Caki2 (cell line): ENCODE measurements around the gene ST3GAL5. TPM values are rescaled to one million over a fixed set of nuclear protein-coding genes. Genes with fewer than 3 reads are reported as not detected.

ENCODE experiments used
- DNase-seq: peaks from one replicate; pipeline ENCODE4 v3.0.0-alpha.2; 2015; ENCODE audit warnings: low read depth
- in situ Hi-C: cut with HindIII; loops from 2 replicates; pipeline ENCODE4 v1.10.0; 2016; ENCODE audit warnings: low sequenced_read_pairs, low pct_unique_long_range_greater_than_20kb, mixed read lengths
- total RNA-seq: library from RNA; depleted of rRNA; stranded (reverse); fragments of >200 nt; shearing (Covaris generic); gene quantifications from 2 replicates; pipeline ENCODE4 v1.2.3, GENCODE V29; 2014; ENCODE audit warnings: low replicate concordance

ST3GAL5 gene
- total RNA-seq, 1 experiment from 2014 or later: 17.5 TPM

DNA sequence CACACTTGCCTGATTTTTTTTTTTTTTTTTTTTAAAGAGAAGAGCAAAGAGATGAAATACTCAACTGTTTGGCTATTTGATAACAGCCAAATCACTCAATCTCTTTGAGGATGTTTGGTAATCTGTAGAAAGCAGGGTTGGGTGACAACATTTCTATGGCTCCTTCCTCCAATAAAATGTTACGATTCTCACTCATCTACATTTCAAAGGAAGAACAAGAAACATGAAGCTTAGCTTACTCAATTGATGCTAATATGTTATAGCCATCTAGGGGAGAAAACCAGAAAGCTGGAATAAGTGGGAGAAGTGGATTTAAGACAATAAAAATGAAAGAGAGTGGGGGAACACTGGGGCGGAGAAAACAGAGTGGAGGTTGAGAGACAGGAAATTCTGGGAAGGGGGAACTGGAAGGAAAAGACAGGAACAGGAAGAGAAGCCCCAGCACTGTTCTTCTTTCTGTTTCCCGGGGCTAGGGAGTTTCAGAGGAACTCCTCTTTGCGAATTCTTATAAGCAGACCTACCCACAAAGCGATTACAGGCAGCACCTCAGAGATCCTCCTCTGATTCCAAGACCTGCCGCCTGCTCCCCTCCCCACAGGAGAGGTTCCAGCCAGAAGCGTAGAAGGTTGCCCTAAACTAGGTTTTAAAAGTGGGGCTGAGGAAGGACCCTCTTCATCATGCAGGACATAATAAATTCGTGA, 13.3 kb downstream of the ST3GAL5 start:
- DNase-seq: no peak
- in situ Hi-C loops: no loop called here

DNA sequence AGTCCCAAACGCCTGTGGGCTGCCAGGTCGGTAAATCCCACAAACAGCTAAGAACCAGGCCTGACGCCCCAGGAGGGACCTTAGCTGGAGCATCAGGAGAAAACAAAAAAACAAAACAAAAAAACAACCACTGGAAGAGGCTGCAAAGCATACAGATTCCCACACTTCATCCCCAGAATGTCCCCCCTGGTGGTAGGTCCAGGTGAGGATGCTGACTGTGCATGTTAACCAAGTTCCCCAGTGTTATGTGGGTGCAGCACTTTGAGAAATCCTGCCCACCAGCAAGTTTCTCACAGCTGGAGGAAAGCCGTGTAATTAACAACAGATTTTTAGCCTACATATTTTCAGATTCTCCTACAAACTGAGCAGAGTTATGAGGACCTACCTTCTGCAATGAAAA, 15.1 kb downstream of the ST3GAL5 start:
- DNase-seq: no peak
- in situ Hi-C loops: no loop called here

DNA sequence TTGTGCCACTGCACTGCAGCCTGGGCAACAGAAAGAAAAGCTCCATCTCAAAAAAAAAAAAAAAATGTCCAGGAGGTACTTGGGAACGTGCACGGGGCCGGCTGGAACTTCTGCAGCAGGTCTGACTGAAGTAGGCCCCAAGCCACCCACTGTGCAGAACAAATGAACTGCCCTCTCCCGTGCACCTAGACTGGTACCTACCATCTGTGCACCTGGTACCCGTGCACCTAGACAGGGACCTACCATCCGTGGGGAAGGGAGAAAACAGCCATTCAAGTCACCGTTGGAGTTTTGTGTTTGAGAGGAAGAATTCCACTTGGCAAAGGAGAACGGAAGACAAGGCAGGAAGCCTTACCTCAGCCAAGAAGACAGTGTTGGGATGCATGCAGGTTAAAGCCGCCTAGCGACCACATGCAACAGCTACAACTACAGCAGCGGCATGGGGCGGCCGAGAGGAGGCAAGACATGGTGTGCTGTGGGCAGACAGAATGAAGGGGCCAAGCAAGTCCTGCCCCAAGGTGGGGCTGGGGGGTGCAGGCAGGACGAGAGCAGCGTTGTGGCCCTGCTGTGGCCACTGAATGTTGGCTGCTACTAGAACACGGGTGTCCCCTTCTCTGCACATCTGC, 16.1 kb downstream of the ST3GAL5 start:
- DNase-seq: no peak
- in situ Hi-C loops: no loop called here

DNA sequence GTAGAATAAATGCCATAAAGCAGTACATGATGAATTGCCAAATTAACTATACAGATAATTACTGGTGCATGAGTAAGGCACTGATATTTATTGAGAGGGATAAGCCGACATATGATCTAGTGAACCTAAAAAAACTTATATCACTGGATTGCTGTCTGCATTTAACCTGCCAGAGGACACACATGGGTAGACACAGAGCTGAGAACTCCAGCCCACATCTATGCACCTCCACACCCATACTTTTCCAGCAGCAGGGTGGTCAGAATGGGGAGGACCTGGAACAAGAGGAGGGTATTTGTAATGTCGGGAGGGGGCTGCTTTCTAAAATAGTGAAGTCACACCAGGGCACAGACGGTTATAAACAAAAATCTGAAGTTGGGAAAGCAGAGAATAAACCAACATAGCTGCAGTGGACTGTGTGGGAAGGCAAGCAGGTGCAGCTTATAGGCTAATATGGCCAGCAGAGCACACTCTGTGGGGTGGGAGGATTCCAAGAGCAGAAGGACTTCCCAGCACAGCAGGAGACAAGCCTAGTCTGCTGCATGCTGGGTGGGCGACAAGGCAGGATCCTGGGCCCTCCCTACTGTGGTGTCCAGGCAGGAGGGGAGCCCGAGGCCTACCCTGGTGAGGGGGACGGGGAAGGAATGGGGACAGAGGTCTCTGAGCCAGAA, 17.2 kb downstream of the ST3GAL5 start:
- DNase-seq: no peak
- in situ Hi-C loops: no loop called here

DNA sequence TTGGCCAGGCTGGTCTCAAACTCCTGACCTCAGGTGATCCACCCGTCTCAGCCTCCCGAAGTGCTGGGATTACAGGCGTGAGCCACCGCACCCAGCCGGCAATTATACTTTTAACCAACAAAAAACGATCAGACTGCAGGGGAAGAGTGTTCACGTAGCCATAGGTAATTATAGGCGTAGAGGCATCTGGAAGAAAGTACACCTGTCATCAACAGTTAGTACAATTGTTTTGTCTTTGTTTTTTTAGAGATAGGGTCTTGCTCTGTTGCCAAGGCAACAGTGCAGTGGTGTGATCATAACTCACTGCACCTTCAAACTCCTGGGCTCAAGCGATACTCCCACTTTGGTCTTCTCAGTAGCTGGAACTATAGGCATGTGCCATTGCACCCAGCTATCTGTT, 20.0 kb downstream of the ST3GAL5 start:
- no peak for DNase-seq
- in situ Hi-C loops: no loop called here

DNA sequence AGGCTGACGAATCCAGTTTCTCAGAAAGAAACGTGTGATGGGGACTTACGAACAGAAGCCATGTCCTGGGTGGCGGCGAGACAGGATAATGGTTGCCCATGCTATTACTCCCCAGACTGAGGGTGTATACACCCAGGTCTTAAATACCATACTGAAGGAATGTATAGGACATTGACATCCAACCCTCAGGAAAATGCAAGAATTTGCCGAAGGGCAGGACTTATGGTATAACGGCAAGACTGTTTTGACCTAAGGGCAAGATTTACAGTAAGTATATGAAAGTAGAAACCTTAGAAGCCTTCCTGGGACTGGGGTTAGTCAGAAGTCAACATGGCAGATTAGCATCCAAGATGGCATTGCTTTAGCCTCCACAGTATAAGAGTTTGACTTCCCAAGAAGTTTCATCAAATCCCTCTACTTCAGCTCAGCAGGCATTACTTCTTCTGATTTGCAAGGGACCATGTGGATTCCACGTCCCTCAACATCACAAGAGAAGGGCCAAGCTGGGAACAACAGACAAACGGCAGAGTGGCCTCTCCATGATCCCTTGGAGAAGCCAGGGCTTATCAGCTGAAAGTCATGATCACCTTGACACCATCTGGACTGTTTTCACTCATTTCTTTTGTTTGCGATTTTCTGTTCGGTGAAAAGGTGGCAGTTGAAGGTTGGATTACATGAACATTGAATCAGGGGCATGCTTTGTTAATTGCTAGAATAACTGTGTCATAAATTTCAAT, 21.1 kb downstream of the ST3GAL5 start:
- in situ Hi-C loops: no loop called here
- DNase-seq: no peak

DNA sequence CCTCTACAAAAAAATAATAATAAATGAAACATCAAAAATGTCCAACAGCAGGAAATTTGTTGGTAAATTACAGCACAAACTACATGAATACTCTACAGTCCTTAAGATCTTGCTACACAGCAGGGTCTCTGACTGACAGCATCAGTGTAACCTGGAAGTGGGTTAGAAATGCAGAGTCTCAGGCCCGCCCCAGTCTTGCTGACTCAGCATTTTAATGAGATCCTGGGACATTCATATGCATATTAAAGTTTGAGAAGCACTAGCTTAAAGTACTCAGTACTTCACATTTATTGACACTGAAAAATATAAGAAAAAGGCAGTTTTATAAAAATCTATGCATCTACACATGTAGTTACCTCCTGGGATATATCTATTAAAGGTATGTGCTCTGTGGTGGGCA, 21.7 kb downstream of the ST3GAL5 start:
- in situ Hi-C loops: no loop called here
- no peak for DNase-seq

DNA sequence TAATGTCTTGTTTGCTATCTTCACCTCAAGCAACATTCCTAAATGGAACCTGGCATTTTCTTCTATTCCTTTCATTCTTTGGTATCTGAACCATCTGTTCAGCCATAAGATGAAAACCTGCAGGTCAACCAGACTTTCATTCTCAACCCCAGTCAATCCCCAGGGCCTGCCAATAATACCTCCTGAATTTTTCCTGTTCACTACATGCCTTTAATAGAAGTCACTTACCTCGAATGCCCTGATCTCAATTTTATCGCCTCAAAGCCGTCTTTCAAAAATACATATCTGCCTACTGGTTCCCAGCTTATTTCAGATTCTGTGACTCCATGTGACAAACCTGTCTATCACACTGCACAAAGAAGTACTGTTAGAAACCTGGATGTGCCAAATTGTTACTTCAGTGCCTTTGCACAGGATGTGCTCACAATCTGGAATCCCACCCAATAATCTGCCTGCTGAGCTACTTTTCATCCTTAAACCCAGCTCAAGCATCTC, 22.6 kb downstream of the ST3GAL5 start:
- no peak for DNase-seq

DNA sequence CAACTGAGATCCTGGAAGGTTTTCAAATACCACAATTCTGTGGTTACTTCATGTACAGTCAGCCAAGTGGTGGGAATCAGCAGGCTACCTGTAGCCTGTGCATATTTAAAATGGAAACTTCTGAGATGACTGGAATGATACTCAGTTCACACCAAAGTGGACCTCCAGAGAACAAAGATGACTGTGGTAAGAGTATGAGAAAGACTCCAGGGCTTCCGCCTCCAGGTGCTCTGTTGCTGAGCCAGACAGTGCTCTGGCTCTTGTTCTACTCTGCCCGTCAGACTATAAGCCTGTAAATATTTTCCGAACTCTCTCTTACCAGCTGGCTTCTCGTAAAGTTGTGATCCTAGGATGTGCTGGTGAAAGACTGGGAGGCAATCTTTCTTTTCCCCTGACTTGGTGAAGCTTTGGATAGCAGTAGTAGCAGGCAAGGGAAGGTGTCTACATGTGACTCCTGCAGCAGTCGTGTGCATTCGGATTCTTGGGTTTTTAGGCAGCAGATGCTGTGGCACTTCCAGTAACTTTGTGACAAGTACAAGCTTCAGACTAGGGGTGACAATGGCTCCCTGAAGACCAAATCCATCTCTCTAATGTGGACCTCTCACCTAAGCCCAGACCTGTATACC, 23.1 kb downstream of the ST3GAL5 start:
- no peak for DNase-seq

More for the DNA sequence above, 22.6 kb downstream of the ST3GAL5 start:
- in situ Hi-C loops: no loop called here

DNA sequence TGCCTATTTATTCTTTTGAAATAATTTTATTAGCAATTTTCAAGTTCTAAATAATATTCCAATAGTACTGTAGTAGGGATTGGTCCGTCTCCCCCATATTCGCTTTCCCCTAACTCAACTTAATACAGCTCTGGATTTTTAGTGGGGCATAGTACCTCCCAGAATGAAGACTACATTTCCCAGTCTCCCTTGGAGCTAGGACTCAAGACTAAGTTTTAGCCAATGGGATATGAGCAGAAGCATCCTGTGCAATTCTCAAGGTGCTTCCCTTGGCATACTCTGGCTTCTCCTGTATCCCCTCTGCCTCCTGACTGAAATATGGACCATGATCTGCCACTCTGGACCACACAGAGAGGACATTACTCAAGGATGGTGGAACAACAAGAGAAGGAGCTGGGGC, 24.1 kb downstream of the ST3GAL5 start:
- in situ Hi-C loops: no loop called here
- no peak for DNase-seq

More for the DNA sequence above, 23.1 kb downstream of the ST3GAL5 start:
- in situ Hi-C loops: no loop called here

DNA sequence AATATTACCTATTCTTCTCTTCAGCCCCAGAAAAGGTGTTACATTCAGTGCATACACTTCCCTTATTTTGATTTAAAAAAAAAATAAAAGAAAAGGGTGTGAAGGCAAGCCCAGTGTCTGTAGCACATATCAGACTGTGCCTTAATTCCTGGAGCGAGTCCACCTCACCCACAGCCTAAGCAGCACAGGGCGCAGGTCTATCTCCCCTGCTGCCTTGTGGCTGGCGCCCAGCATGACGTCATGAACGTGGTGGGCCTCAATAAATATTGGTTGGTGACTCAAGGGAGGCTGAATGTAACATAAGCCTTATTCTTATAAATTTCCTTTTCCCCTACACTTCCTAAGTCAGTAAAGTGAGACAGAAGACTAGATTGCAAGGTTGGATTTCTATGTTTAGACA, 26.4 kb downstream of the ST3GAL5 start:
- in situ Hi-C loops: no loop called here
- DNase-seq: no peak

DNA sequence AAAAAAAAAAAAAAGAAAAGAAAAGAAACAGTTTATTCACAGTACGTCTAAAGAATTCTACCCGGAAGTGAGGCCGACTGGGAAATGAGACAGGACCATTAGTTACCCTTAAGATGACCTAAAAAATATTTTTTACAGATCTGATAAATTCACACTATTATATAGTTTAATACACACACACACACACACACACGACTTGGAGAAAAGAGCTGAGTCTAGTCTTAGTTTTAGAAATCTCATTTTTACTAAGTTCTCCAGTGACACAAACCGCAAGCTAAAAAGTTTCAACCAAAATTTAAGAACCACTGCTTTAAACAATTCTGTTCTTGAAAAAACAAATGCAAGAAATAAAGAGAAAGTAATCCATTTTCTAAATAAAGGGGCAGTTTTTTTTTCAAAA, 27.1 kb downstream of the ST3GAL5 start:
- in situ Hi-C loops: no loop called here
- DNase-seq: no peak

DNA sequence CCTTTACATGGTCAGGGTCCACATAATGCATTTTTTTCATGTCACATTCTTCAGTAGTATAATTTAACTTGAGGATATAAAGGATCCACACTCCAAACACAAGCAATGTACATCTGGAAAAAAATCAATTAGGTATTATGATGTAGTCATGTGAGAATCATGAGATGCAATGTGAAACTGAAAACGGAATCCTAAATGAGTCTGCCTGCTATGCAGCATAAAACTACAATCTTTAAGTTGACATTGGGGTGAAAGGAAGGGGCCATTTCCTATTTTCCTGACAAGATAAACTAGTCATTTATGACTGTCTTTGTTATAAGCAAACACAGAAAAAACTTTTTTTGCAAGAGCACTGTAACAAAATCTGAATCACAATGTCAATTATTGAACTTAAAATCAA, 27.6 kb downstream of the ST3GAL5 start:
- in situ Hi-C loops: no loop called here

DNA sequence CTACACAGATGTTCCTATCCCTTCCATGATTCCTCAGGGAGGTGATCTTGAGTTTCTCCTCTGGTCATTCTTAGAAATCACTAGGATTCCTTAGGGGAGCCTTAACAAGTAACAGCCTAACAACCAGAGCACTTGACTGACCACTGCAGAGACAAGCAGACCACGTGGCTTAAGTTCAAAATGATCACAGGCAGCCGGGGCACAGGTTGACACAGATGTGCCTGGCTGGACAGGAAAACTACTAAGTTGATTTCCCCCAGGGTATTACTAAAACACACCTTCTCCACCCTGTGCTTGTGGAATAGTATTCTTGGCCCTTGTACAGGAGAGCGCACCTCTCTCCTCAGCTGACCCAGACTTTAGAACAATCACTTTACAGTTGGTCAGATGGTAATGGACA, 29.9 kb downstream of the ST3GAL5 start:
- DNase-seq: no peak
- in situ Hi-C loops: no loop called here

More for the DNA sequence above, 27.6 kb downstream of the ST3GAL5 start:
- no peak for DNase-seq

DNA sequence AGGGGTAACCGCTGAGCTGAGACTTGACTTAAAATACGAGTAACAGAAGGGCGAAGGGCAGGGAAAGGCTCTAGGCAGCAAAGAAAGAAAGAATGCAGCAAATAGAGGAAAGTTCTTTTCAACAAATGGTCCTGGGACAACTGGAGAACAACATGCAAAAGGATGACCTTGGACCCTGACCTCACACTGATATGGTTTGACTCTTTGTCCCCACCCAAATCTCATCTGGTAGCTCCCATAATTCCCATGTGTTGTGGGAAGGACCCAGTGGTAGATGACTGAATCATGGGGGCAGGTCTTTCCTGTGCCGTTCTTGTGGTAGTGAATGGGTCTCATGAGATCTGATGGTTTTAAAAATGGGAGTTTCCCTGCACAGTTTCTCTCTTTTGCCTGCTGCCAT, 33.9 kb downstream of the ST3GAL5 start:
- in situ Hi-C loops: no loop called here
- no peak for DNase-seq

DNA sequence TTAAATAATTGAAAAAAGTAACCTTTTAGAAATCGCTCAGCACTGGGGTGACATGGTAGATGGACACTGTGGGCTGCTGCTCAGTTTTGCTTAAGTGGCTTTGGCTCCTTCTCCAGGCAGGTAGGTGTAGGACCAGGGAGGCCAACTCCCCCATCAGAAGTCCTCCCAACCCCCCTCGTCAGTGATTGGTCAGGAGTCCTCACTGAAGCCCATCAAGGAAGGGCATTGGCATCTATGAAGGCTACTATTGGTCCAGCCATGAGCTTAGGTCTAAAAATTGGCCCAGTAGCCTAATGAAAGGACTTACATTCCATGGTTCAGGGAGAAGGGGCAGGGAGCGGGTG, 34.7 kb downstream of the ST3GAL5 start:
- in situ Hi-C loops: no loop called here
- DNase-seq: no peak

DNA sequence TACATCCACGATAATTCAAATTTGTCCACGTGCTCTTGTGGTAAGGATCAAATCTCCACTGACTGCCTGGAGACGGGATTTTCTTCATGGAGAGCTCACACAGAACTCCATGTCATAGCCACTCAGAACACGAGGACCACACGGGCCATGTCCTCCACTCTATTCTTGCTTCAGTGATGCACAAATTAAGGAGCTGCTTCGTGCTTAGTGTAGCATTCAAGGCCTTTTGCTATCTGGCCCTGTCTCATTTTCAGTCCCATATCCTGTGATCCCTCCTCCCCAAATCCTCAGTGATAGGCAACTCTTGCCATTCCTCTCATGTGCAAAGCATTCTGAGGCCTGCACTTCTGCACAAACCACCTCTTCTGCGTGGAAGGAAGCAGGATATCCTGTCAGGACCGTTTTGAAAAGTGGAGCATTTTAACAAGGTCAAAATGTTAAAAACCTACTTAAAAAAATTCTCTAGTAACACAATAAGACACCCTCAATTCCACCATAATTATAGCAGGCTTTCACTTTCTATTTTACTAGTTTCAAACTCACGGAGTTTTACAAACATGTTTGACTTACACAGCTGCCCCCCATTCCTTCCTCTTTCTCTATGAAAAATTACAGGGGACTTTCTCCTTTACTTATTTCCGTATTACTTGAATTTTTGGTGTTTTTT, 35.2 kb downstream of the ST3GAL5 start:
- DNase-seq: no peak
- in situ Hi-C loops: no loop called here

DNA sequence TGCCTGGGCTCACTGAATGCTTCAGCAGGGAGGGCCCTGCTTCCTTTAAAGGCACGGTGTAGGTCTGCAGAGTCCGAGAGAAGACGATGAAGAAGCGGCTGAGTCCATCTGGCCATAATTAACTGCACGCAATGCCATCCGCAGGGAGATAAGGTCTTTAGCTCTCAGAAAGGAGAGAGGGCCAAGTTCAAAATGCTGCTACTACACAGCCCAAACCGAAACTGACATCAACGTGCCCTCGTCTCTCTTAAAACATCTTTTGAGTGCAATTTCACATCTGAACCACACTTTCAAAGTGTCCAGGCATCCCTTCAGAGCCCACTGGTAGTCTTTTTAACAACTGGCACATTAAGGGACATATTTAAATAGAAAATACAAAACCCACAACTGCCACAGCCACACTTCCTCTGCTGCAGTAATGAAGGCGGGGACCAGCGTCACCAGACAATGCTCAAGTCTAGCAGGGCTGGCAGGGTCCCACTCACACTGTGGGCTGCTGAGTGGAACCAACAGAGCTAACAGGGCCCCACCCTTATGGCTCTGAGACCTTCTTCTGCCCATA, 35.8 kb downstream of the ST3GAL5 start:
- no peak for DNase-seq
- in situ Hi-C loops: no loop called here
